ENCODE measurements around the gene PJVK.
"Not testable (repeated sequence)": the region's sequence is repeated elsewhere in the genome, so short reads cannot be mapped to it uniquely, and the experiment has no call there.

Gene PJVK

DNA sequence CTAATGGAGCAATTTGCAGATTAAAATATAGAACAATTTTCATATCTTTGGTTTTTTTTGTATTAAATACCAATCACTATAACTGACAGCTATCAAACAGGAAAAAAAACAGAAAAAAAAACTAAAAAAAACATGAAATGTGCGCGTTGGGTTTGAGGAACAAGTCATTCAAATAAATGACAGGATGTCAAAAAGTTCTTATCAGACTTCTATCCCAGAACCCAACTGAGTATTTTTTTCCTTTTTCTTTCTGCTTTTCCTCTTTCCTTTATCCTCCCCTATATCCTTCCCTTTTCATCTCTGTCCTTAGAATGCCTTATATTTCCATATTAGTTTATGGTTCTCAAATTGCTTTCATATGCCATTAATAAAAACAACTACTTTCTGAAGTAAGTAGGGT, 14.5 kb upstream of the PJVK start:
- DNase-seq, result no peak

DNA sequence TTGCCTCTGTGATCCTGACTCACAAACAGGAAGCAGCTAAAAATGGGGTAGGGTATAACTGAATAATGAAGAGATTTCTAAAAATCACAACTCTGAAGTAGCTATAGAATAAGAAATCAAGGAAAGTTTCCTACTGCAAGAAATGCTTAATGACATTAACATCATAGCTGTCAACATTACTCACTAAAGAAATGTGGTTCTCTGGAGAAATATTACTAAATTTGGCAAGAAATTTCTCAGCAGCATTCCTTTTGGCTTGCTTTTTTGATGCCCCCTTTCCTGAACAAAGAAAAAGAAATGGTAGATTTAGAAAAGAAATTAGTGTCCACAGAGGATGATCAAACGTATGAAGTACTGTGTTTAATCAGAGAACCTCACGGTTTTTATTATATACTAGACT, 9.8 kb upstream of the PJVK start:
- no peak for DNase-seq

DNA sequence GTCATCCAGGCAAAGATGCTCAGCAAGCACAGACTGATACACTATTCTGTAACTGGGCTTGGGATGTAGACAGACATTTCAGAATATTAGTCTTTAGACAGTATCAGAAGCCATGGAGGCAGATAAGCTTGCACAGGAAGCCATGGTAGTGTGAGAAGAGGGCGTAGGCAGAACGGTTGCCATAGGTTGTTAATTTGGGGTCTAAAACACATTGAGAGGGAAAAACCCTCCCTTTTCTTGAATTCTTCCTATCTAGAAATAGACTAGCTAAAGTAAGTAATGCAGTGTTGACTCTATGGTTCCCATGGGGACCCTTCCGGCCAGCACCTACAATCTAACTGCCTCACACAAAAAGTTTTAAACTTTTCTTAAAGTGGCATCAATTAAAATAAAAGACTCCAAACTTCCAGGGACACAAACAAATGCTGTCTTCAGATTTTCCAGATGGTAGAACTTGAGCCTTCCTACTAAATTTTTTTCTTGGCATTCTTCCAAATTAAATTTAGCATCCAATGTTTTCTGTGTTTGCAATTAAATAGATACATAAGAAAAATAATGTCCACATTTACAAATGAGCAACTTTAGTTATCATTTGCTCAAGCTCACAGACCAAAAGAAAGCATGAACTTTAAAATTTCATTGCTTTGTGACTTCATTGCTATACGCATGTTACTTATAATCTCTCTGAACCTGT, 2.1 kb upstream of the PJVK start:
- DNase-seq, result no peak

DNA sequence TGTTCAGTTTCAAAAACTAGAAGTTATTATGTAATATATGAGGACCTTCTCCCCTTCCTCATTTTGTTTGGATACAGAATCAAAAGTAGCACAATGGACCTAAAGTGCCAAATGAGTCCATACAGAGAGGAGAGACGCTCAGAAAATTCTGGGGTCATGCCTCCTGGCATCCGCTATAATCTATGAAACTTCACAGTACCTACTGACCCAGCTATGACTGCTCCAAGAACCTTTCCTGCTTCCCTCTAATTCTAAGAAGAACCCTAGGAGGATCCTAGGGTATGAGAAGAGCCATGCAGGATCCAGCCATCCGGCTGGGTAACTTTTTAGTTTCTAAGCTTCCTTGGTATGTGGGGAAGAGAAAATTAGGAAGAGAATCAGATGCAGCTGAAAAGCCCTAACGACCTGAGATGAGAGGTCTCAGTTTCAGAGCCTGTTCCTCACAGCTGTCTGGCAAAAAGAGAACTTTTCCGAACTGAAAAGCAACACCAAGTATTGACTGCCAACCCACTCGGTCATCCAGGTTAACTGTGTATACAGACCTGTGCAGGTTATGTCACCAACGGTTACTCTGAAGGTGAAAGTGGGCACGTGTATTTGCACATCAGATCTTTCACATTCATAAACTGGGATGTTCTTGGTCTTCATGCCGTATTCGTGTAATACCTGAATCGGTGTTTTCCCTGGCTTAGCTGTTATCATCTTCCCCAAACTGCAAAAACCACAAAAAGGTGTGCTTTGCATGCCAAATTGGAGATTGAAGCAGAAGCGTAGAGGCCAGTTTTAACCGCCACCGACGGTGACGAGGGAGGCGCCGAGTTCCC, 1.3 kb upstream of the PJVK start:
- no peak for DNase-seq

DNA sequence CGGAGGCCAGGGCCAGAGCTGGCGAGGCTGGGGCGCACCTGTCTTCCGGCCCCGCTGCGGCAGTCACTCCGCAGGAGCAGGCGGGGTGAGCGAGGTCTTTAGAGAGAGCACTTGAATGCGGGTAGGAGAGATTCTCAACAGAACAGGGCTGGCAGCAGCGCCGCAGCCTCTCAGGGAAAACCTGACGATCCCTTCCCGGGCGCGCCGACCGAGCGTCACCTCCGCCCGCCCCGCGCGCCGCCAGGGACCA, 729 bp upstream of the PJVK start:
- peak; percentile 85 for DNase-seq

DNA sequence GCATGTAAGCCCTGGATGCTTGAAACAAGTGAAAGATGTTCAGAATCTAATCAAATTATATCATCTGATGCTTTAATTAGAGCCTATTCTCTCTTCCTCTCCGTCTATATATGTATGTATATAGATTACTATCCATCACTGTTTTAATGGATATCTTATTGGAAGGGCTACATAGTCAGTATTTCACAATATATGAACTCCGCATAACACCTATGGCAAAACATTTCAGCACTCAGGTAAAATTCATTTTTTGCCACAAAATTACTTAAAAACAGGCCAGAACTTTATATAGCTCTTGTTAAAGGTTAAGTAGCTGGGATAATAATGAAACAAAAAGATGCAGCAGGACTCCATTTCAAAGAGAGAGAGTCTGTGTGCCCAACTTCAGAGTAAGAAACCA, 1.2 kb downstream of the PJVK start:
- DNase-seq, result no peak

DNA sequence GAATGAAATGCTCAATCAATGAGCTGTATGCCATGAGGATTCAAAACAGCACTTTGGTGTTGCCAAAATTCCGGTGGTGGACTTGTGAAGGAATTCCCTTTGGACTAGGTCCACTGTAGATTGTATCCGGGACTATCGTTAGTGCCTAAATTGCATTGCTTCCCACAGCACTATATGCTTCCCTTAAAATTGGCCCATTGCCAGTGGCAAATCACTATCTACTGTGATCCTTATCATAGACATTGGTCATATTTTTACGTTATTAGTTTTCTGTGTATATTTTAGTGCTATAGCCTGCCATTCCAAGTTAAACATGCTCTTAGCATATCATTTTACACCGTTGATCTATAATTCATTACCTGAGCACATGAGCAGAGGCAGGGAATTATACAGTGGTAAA, 1.7 kb downstream of the PJVK start:
- no peak for DNase-seq

DNA sequence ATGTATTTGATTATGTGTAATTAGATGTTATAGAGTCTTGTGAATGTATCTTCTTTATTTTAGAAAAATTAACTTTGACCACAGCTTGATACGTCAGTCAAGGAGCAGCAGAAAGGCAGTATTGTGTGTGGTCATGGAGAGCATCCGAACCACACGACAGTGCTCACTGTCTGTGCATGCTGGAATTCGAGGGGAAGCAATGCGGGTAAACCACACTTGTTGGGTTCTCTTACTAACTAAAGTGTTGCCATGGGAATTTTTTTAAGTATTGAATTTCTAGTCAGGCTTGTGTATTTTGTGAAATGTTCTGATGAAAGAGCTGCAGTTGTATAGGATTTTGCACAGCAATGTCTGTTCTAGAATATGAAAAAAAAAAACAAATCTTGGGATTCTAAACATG, 4.8 kb downstream of the PJVK start:
- no peak for DNase-seq

DNA sequence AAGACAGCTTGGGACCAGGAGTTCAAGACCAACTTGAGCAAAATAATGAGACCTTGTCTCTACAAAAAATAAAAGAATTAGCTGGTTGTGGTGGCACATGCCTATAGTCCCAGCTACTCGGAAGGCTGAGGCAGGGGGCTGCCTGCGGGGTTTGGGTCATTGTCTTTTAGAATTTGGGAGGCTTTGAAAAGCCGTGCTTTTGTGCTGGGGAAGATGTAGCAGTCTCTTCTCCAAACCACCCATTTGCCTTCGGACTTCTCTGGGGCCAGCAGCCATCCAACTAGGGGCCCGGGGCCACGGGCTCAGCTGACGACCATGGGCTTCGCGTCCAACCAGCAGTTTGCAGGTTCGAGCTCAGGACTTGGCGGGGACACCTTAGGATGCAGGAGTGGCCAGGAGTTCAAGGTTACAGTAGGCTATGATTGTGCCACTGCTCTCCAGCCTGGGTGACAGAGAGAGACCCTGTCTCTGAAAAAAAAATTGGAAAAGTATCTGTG, 6.3 kb downstream of the PJVK start:
- DNase-seq, result no peak

DNA sequence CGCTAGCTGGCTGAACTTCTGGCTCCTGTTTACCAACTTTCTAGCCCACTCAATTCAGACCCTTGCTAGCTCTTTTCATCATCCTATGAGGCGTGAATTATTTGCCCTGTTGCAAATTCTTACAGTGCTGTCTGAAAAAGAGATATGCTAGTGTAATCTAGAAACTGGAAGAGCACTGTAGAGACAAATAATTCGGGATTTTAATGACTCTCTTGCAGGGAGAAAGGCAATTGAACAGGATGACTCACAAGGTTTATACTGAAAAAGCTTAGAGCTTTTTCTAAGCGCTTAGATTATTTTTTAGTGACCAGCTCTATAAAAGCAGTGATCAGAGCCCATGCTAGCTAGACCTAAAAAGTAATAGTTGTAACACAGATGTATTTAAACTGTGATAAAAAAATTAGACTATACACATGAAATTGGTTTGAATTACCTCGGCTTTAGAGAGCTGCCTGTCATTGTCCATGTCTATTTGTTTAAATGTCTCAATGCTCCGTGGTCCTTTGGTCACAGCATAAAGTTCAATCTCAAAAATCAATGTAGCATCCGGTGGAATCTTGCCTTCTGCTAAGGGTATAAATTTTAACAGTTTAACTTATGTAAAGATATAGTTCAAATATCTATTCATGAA, 18.2 kb downstream of the PJVK start:
- DNase-seq, result no peak

DNA sequence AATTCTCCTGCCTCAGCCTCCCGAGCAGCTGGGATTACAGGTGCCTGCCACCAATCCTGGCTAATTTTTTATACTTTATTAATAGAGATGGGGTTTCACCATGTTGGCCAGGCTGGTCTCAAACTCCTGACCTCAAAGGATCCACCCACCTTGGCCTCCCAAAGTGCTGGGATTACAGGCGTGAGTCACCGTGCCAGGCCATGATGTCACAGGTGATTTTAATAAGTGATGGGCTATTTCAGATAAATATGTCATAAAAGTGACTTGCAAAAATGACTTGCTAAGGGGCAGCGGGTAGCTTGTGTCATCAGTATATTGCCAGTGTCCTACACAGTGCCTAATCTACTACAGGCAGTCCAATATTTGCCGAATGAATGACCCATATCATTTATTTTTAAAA, 20.1 kb downstream of the PJVK start:
- DNase-seq, result not testable (repeated sequence)

DNA sequence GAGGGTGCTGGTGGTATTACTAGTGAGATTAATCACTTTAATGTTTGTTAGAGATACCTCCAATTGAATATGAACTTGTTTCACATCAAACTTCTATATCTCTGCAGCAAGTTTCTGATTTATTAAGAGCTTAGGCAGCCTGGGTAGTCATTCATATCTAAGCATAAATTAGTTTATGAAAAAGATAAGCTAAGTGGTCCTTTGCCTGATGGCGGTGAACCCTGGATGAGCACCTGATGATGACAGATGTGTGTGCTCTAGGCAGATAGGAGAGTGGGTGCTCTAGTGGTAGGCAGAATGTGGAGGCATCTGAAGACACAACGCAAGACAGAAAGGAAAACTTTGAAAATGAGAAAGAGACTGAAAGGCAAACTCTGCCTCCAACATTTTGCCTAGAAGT, 22.2 kb downstream of the PJVK start:
- no peak for DNase-seq

DNA sequence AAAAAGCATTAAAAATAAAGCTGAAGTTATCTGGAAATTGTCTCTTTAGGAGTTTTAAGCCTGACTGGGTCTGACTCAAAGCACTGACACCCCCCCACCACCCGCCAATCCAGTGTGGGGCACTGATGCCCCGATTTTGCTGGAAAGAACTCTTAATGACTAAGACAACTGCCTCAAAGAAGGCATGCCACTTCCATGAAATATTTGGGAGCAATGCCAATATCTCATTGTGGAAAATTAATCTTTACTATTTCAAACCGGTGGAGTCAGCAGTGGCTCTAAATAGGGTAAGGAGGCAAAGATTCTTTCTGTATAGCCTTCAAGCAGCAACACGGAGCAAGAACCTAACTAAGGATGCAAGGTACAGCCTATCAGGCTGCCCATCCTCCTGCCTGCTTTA, 22.8 kb downstream of the PJVK start:
- no peak for DNase-seq

DNA sequence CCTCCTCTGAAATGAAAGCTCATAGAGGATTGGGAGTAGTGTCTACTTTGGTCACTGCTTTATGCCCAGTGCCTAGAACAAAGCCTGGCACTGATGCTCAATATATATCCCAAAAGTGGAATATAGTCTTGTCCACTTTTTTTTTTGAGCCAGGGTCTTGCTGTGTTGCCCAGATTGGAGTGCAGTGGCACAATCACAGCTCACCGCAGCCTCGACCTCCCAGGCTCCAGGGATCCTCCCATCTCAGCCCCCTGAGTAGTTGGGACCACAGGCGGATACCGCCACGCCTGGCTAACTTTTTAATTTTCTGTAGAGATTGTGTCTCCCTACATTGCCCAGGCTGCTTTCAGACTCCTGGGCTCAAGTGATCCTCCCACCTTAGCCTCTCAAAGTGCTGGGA, 23.4 kb downstream of the PJVK start:
- DNase-seq, result no peak

DNA sequence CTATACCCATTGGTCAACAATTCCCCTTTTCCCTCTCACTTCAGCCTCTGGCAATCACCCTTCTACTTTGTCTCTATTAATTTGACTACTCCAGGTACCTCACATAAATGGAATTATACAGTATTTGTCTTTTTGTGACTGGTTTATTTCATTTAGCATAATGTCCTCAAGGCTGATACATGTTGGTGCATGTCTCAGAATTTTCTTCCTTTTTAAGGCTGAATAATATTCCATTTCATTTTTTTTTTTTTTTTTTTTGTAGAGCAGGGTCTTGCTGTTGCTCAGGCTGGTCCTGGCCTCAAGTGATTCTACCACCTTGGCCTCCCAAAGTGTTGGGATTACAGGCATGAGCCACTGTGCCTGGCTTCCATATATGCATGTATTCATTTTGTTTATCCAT, 25.3 kb downstream of the PJVK start:
- no peak for DNase-seq

DNA sequence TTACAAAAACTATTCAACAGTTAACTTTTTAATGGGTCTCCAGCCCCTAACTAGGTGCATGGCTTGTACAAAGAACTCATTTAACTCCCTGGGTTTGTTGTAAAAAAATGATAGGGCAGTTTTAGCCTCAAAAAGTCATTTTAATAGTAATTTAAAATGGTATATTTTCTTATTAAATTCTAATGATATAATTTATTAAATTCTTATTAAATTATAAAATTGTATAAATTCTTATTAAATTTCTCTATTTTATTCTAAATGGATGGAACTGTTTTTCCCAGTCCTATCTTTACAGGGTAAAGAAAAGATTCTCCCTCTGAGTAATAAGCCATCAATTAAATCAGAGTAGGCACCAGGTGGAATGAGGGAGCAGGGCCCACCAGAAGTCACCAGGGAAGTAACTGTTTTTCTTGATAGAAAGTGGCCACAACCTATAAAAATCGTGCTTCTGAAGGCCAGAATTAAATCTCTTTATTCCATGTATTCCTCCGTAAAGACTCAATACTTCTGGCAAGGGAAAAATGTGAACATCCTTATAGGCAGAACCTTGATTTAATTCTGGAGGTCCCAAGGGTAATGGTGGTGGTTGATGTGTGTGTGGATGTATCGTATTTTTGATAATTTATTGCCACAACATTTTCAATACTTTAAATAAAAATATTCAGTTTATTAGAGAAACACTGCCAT, 26.4 kb downstream of the PJVK start:
- no peak for DNase-seq

DNA sequence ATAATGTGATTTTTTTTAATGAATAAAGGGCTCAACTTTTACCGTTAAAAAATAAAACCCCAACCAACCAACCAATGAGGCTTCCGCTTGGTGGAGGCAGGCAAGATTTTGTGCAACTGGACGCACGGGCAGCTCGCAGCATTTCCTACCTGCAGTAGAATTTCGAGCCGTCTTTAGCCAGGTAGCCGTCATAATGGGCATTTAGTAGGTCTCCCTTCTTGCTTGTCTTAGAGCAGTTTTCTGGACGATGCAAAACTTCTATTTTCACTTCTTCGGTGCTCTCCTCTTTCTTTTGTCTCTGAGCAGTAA, 26.9 kb downstream of the PJVK start:
- DNase-seq, result no peak

DNA sequence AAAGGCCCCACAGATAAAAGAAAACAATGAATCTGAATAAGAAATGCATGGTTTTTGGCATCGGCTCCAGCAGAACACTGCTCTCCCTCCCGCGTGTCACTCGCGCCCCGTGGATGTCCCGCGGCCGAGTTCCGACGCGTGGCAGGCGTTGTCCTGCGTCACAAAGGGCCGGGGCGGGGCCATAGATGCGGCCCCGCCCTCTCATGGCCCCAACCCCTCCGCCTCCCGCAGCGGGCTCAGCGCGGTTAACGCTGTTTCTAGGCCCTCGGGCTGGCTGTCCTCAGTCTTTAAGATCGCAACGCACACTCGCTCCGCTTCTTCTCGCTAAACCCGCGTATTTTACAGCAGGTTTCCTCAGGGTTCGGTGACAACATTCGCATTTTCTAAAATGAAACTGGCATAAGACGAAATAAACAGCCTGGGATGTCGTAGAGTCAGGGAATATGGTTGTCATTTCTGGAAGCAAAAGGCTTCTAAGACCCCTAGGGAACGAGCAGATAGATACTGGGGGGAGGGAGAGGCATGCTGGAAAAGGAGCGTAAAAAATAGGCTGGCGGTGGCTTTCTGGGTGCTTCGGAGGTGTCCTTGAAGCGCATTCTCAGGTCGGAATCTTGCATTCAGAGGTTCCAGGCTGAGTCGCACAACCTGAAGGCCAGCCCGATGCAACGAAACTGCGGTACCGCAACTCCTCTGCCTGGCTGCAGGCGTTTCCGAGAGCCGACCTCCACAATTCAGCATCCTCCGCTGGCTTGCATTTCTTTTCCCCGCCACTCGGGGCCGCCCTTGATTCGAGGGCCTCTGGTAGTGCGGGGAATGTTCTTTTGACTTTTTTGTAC, 27.5 kb downstream of the PJVK start, which contains the start of gene FKBP7:
TSS of gene FKBP7 (minus strand) at position 162 of the 836 bp plus-strand sequence. CDS start at position 61, 101 bp downstream.
- peak; percentile 76 for DNase-seq

DNA sequence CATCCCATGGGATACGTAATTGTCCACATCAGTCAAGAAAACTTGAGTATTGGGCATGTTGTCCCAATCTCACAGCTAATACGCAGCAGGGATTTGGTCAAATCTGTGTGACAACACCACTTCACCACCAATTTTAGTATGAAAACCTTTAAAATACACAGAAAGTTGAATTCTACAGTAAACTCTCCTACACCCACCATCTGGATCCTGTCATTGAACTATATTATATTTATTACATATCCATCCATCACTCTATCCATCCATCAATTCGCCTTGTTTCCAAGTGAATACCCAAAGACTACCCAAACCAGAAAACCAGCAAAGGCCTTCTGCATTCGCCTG, 28.1 kb downstream of the PJVK start:
- no peak for DNase-seq

DNA sequence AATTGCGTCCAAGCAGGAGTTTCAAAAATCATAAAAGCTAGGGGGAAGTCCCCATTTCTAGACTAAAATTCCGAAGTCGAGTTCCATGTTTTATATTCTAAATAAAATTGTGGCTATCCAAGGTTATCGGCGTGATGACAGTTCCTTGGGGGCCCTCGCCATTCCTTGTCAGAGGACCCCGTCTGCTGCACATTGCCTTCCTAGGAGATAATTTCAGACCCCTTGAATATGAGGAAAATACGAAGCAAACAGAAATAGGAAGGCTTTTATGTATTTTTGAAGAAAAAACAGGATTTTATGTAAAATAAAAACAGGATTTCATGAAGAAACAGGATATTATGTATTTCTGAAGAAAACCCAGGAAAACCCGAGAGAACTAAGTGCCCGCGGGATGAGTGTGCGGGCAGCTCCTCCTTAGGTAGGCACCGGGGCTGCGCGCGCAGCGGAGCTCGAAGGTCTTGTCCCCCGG, 28.6 kb downstream of the PJVK start:
- no peak for DNase-seq

DNA sequence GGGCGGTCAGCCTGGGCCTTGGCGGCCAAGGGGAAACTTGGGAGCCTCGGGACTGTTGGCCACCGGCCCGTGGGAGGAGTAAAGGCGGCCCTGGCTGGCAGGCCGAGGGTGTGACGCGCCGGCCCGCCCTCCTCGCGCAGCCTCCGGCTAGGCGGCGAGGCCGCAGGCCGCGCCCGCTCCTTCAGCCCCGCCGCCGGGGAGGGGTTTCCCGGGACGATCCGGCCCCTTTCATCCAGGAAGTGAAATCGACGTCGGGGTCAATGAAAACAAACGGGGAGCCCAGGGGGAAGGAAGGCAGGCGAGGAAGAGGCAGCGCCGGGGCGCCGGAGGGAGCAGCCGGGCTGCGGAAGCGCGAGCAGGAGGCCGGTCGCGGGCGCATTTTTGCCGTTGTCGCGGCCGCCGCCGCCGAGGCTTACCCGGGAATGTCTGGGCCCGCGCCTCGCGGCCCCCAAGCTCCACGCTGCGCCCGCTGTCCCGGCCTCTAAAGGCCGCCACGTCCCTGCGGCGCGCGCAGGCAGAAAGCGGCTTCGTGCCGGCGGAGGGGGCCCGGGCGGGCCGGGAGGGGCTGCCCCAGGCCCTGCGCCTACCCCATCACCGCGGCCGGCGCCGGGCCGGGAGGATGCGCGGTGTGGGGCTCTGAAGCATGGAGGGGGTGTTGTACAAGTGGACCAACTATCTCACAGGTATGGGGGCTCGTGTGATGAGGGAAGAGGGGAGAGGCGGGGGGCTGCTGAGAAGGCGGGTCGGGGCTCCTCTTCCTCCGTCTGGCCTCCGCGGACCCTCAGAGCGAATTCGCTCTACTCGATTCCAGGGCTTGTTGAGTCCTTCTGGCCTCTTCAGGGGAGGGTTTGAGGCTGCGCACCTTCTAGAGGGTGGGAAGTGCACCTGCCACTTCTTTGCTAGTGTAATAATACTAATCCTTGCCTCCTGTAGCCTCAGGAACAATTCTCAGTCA, 29.3 kb downstream of the PJVK start, which contains the start of gene PLEKHA3:
TSS of gene PLEKHA3 (plus strand) at position 231 of the 955 bp plus-strand sequence. CDS start at position 644, 413 bp downstream.
- DNase-seq, result peak; percentile 70
